Activated T-cell treated with anti-CD3 and anti-CD28 coated beads, Interleukin-2, amount 50 U/mL, for 4 hours (primary cell): ENCODE results near the gene PPP2R5A. TPM values are rescaled to one million over a fixed set of nuclear protein-coding genes. Genes with fewer than 3 reads are reported as not detected.
A peak's percentile ranks its signal among the peaks of the same experiment; 100 is the strongest.
"Not testable (repeated sequence)": the region's sequence is repeated elsewhere in the genome, so short reads cannot be mapped to it uniquely, and the experiment has no call there.

Experiments used
- ATAC-seq, 2 donors: fragments of 200-7000 bp; cut with Tn5 transposase; one replicate each; pipeline ENCODE4 v1.10.0; 2021
- DNase-seq: peaks from one replicate; pipeline ENCODE4 v3.0.0-alpha.2; 2020
- H3K27me3 Mint-ChIP-seq: one replicate; pipeline ENCODE4 v1.8.0; 2021; ENCODE audit warnings: low read depth, mixed read lengths
- H3K36me3 Mint-ChIP-seq: one replicate; pipeline ENCODE4 v1.8.0; 2022; ENCODE audit warnings: mixed read lengths; ENCODE audit not compliant: insufficient read depth
- H3K4me1 Mint-ChIP-seq: one replicate; pipeline ENCODE4 v1.8.0; 2021; ENCODE audit warnings: low read depth, mixed read lengths
- H3K4me3 Mint-ChIP-seq: one replicate; pipeline ENCODE4 v1.8.0; 2021; ENCODE audit warnings: mild to moderate bottlenecking, moderate library complexity, mixed read lengths
- H3K9me3 Mint-ChIP-seq: one replicate; pipeline ENCODE4 v1.8.0; 2021; ENCODE audit warnings: mixed read lengths
- total RNA-seq, 3 donors: library from RNA; stranded (reverse); gene quantifications; one replicate each; pipeline ENCODE4 v1.2.1, GENCODE V29; 2021

PPP2R5A gene
- total RNA-seq, 3 donors from 2014 or later: 36.2 to 41.4 (median 41.0) TPM

- Mint-ChIP-seq H3K9me3 (no peaks in the 10 kb centered on the region), H3K27me3 (no peaks in the 10 kb centered on the region), H3K36me3 (peaks cover 2% of the 10 kb centered on the region), H3K4me3 (peak overlapping the region; percentile 100), H3K4me1 (peaks cover 48% of the 10 kb centered on the region)
- ATAC-seq (peak; percentile 33 to 35), DNase-seq (peak; percentile 63)
These were observed 710 bp downstream of the PPP2R5A start for GRCh38 chr1:212285685-212286555.

GRCh38 chr1:212286556-212287131 lies 1.4 kb downstream of the PPP2R5A start:
- ATAC-seq (no peak), DNase-seq (no peak)
- Mint-ChIP-seq H3K36me3 (peaks cover 4% of the 10 kb centered on the region), H3K4me3 (peak overlapping the region; percentile 100), H3K27me3 (no peaks in the 10 kb centered on the region), H3K9me3 (no peaks in the 10 kb centered on the region), H3K4me1 (peaks cover 55% of the 10 kb centered on the region)

GRCh38 chr1:212287261-212287895 lies 2.2 kb downstream of the PPP2R5A start:
- Mint-ChIP-seq H3K4me1 (peaks cover 62% of the 10 kb centered on the region), H3K27me3 (no peaks in the 10 kb centered on the region), H3K9me3 (no peaks in the 10 kb centered on the region), H3K36me3 (peaks cover 4% of the 10 kb centered on the region), H3K4me3 (peak overlapping the region; percentile 100)
- ATAC-seq: no peak
- no peak for DNase-seq

- not testable (repeated sequence) for DNase-seq, H3K27me3 Mint-ChIP-seq, H3K9me3 Mint-ChIP-seq, ATAC-seq, H3K36me3 Mint-ChIP-seq
- Mint-ChIP-seq H3K4me1 (peaks cover 68% of the 10 kb centered on the region), H3K4me3 (peak overlapping the region; percentile 81)
These were observed 2.8 kb downstream of the PPP2R5A start for GRCh38 chr1:212287995-212288394.

- ATAC-seq: no peak
- Mint-ChIP-seq H3K27me3 (no peaks in the 10 kb centered on the region), H3K9me3 (no peaks in the 10 kb centered on the region), H3K36me3 (peaks cover 4% of the 10 kb centered on the region), H3K4me3 (peak overlapping the region; percentile 81), H3K4me1 (peaks cover 70% of the 10 kb centered on the region)
- DNase-seq: no peak
These were observed 3.4 kb downstream of the PPP2R5A start for GRCh38 chr1:212288615-212289014.

GRCh38 chr1:212289262-212290077 lies 4.3 kb downstream of the PPP2R5A start:
- H3K9me3 Mint-ChIP-seq: no peaks in the 10 kb centered on the region
- ATAC-seq: no peak
- peaks cover 69% of the 10 kb centered on the region for H3K4me1 Mint-ChIP-seq
- no peak for DNase-seq
- no peaks in the 10 kb centered on the region for H3K27me3 Mint-ChIP-seq
- peak overlapping the region; percentile 62 for H3K4me3 Mint-ChIP-seq
- H3K36me3 Mint-ChIP-seq: peaks cover 4% of the 10 kb centered on the region

GRCh38 chr1:212290608-212291007 lies 5.4 kb downstream of the PPP2R5A start:
- Mint-ChIP-seq H3K4me1 (peaks cover 75% of the 10 kb centered on the region), H3K4me3 (peak overlapping the region; percentile 57), H3K27me3 (no peaks in the 10 kb centered on the region), H3K36me3 (peaks cover 4% of the 10 kb centered on the region), H3K9me3 (no peaks in the 10 kb centered on the region)
- no peak for DNase-seq
- ATAC-seq: no peak

- peaks cover 85% of the 10 kb centered on the region for H3K4me1 Mint-ChIP-seq
- peak overlapping the region; percentile 24 for H3K4me3 Mint-ChIP-seq
- no peaks in the 10 kb centered on the region for H3K27me3 Mint-ChIP-seq
- no peaks in the 10 kb centered on the region for H3K9me3 Mint-ChIP-seq
- peak; percentile 36 to 39 for ATAC-seq
- peaks cover 6% of the 10 kb centered on the region for H3K36me3 Mint-ChIP-seq
- DNase-seq: no peak
These were observed 6.4 kb downstream of the PPP2R5A start for GRCh38 chr1:212291505-212292134.

GRCh38 chr1:212292250-212293105 lies 7.3 kb downstream of the PPP2R5A start:
- DNase-seq: no peak
- H3K36me3 Mint-ChIP-seq: peaks cover 6% of the 10 kb centered on the region
- no peaks in the 10 kb centered on the region for H3K9me3 Mint-ChIP-seq
- H3K27me3 Mint-ChIP-seq: no peaks in the 10 kb centered on the region
- ATAC-seq: peak in 1 of 2 donors; percentile 29
- peak overlapping the region; percentile 9 for H3K4me3 Mint-ChIP-seq
- peaks cover 86% of the 10 kb centered on the region for H3K4me1 Mint-ChIP-seq

GRCh38 chr1:212293579-212293978 lies 8.4 kb downstream of the PPP2R5A start:
- Mint-ChIP-seq H3K9me3 (no peaks in the 10 kb centered on the region), H3K27me3 (no peaks in the 10 kb centered on the region), H3K4me1 (peaks cover 79% of the 10 kb centered on the region), H3K4me3 (no peak overlapping the region), H3K36me3 (peaks cover 6% of the 10 kb centered on the region)
- no peak for DNase-seq
- no peak for ATAC-seq

GRCh38 chr1:212294983-212295382 lies 9.8 kb downstream of the PPP2R5A start:
- no peak overlapping the region for H3K4me3 Mint-ChIP-seq
- H3K9me3 Mint-ChIP-seq: no peaks in the 10 kb centered on the region
- no peaks in the 10 kb centered on the region for H3K27me3 Mint-ChIP-seq
- peaks cover 78% of the 10 kb centered on the region for H3K4me1 Mint-ChIP-seq
- DNase-seq: no peak
- no peak for ATAC-seq
- peaks cover 6% of the 10 kb centered on the region for H3K36me3 Mint-ChIP-seq

GRCh38 chr1:212295579-212295978 lies 10.4 kb downstream of the PPP2R5A start:
- DNase-seq: no peak
- Mint-ChIP-seq H3K9me3 (no peaks in the 10 kb centered on the region), H3K4me3 (no peak overlapping the region), H3K36me3 (peaks cover 5% of the 10 kb centered on the region), H3K27me3 (no peaks in the 10 kb centered on the region), H3K4me1 (peaks cover 75% of the 10 kb centered on the region)
- peak; percentile 67 to 70 for ATAC-seq

- H3K36me3 Mint-ChIP-seq: peaks cover 2% of the 10 kb centered on the region
- no peaks in the 10 kb centered on the region for H3K9me3 Mint-ChIP-seq
- ATAC-seq: peak in 1 of 2 donors; percentile 50
- H3K27me3 Mint-ChIP-seq: no peaks in the 10 kb centered on the region
- no peak overlapping the region for H3K4me3 Mint-ChIP-seq
- H3K4me1 Mint-ChIP-seq: peaks cover 69% of the 10 kb centered on the region
- DNase-seq: no peak
These were observed 12.1 kb downstream of the PPP2R5A start for GRCh38 chr1:212297338-212297737.
